Measurements from ENCODE around the gene PC.

DNA sequence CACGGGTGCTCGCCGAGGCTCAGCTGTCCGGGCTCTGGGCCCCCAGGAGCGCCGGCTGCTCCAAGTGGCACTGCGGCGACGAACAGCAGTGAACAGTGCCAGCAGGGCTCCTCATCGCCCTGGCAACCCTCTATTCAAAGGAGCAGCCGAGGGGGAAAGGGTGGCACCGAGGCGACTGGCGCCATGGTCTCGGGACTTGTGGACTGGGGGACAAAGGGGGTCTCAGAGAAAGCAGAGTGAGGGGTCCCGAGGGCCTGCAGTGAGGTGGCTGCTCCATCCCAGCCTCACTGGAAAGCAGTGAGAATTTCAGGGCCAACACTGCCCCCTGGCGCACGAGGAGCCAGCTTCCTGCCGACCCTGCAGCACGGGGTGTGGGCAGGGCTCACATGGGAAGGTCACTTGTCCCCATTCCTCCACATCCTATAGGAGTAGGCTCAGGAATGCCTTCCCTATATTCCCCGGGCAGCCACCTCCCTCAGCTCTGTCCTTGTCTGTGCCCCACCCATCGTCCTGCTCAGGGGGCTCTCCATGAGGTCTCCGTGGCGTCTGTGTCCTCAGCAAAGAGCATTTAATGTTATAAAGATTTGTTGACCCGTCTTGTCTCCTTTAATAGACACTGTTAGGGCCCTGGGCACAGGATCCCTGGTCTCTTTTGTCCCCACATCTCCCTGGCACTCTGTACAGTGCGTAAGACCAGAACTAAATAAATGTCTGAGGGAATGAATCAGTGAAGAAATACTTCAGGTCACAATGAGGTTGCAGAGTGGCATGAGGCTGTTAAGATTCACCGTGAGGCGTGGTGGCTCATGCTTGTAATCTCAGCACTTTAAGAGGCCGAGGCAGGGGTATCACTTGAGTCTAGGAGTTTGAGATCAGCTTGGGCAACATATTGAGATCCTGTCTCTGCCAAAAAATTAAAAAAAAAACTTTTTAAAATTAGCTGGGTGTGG, 74.9 kb downstream of the PC start:
- TF ChIP-seq SUZ12 (IDR thresholded peaks at IDR 0.05; ENCODE audit: extremely low read depth, insufficient read depth, insufficient read length) (no peak), ZNF274 (IDR thresholded peaks at IDR 0.05; ENCODE audit: low read depth, low read length) (no peak)
